ENCODE results near the gene PRKG1. TPM values are rescaled to one million over a fixed set of nuclear protein-coding genes. Genes with fewer than 3 reads are reported as not detected.

PRKG1 gene
- total and polyA plus RNA-seq, 4 donors = 0.46 to 5.1 (median 1.5) TPM

DNA sequence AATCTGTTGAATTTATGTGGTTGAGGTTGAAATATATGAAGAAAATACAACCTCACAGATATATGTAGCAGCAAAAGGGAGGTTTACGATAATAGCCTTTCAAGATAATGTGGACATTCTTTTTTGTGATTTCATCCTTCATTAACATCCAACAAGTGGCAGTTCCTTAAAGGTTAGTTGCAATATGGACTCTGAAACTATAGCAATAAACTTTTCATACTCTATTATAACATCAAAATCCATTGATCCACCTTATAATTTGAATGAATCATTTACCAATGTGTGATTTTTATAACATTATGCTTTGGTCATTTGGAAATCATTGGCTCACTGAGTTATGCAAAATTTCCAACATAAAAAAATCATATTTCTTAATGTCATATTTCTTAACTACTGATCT, 825.9 kb downstream of the PRKG1 start:
- DNase-seq (ENCODE audit: low spot score) = no peak
- H3K9ac ChIP-seq (ENCODE audit: low read depth in 1 of 2, low read length in 2 of 2) = no peak overlapping the region
- no peak overlapping the region for H3K4me3 ChIP-seq (ENCODE audit: low read depth in 1 of 3, low read length in 3 of 3)
- no peaks in the 10 kb centered on the region for H3K27me3 ChIP-seq (ENCODE audit: control insufficient read depth in 4 of 4, insufficient read depth in 4 of 4, low read length in 3 of 4)
- H3K9me3 ChIP-seq (ENCODE audit: control insufficient read depth in 4 of 4, low read length in 3 of 4) = no peaks in the 10 kb centered on the region
- TF ChIP-seq GABPA (IDR thresholded peaks at IDR 0.05 in 1 of 2, conservative IDR thresholded peaks at IDR 0.05 in 1 of 2) (no peak), CTCF (IDR thresholded peaks at IDR 0.05; ENCODE audit: low read depth, low read length, missing input control) (no peak), FOXA2 (IDR thresholded peaks at IDR 0.05) (no peak), EGR1 (IDR thresholded peaks at IDR 0.05; ENCODE audit: low read depth in 2 of 2) (no peak), RXRA (IDR thresholded peaks at IDR 0.05) (no peak), YY1 (IDR thresholded peaks at IDR 0.05) (no peak), JUND (IDR thresholded peaks at IDR 0.05) (no peak), HNF4G (IDR thresholded peaks at IDR 0.05) (no peak), HNF4A (conservative IDR thresholded peaks at IDR 0.05) (no peak), FOXA1 (IDR thresholded peaks at IDR 0.05) (no peak), NR2F2 (IDR thresholded peaks at IDR 0.05) (no peak), TAF1 (conservative IDR thresholded peaks at IDR 0.05) (no peak), RAD21 (IDR thresholded peaks at IDR 0.05) (no peak)
- TF ChIP-seq, protein P1, sequence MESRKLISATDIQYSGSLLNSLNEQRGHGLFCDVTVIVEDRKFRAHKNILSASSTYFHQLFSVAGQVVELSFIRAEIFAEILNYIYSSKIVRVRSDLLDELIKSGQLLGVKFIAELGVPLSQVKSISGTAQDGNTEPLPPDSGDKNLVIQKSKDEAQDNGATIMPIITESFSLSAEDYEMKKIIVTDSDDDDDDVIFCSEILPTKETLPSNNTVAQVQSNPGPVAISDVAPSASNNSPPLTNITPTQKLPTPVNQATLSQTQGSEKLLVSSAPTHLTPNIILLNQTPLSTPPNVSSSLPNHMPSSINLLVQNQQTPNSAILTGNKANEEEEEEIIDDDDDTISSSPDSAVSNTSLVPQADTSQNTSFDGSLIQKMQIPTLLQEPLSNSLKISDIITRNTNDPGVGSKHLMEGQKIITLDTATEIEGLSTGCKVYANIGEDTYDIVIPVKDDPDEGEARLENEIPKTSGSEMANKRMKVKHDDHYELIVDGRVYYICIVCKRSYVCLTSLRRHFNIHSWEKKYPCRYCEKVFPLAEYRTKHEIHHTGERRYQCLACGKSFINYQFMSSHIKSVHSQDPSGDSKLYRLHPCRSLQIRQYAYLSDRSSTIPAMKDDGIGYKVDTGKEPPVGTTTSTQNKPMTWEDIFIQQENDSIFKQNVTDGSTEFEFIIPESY (IDR thresholded peaks at IDR 0.05) = no peak
- TF ChIP-seq, protein P2, sequence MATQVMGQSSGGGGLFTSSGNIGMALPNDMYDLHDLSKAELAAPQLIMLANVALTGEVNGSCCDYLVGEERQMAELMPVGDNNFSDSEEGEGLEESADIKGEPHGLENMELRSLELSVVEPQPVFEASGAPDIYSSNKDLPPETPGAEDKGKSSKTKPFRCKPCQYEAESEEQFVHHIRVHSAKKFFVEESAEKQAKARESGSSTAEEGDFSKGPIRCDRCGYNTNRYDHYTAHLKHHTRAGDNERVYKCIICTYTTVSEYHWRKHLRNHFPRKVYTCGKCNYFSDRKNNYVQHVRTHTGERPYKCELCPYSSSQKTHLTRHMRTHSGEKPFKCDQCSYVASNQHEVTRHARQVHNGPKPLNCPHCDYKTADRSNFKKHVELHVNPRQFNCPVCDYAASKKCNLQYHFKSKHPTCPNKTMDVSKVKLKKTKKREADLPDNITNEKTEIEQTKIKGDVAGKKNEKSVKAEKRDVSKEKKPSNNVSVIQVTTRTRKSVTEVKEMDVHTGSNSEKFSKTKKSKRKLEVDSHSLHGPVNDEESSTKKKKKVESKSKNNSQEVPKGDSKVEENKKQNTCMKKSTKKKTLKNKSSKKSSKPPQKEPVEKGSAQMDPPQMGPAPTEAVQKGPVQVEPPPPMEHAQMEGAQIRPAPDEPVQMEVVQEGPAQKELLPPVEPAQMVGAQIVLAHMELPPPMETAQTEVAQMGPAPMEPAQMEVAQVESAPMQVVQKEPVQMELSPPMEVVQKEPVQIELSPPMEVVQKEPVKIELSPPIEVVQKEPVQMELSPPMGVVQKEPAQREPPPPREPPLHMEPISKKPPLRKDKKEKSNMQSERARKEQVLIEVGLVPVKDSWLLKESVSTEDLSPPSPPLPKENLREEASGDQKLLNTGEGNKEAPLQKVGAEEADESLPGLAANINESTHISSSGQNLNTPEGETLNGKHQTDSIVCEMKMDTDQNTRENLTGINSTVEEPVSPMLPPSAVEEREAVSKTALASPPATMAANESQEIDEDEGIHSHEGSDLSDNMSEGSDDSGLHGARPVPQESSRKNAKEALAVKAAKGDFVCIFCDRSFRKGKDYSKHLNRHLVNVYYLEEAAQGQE (IDR thresholded peaks at IDR 0.05) = no peak
- TF ChIP-seq, protein P3, sequence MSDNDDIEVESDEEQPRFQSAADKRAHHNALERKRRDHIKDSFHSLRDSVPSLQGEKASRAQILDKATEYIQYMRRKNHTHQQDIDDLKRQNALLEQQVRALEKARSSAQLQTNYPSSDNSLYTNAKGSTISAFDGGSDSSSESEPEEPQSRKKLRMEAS (IDR thresholded peaks at IDR 0.05) = no peak
- H3K36me3 ChIP-seq (ENCODE audit: control insufficient read depth in 4 of 4, insufficient read depth in 3 of 4, low read depth in 1 of 4, low read length in 3 of 4) = no peaks in the 10 kb centered on the region
- 76% methylated on average over 1 of the region's 1 CpG for WGBS
- H3K4me1 ChIP-seq (ENCODE audit: control insufficient read depth in 4 of 4, insufficient read depth in 4 of 4, low read length in 3 of 4) = no peaks in the 10 kb centered on the region
- no peak overlapping the region for H3K27ac ChIP-seq (ENCODE audit: low read depth in 1 of 2, low read length in 2 of 2)

GRCh38 chr10:51903675-51904074, 829.4 kb downstream of the PRKG1 start:
- no peak overlapping the region for H3K4me3 ChIP-seq (ENCODE audit: low read depth in 1 of 3, low read length in 3 of 3)
- H3K9me3 ChIP-seq (ENCODE audit: control insufficient read depth in 4 of 4, low read length in 3 of 4) = no peaks in the 10 kb centered on the region
- TF ChIP-seq, protein P1 (IDR thresholded peaks at IDR 0.05) = no peak
- TF ChIP-seq RXRA (IDR thresholded peaks at IDR 0.05) (no peak), SP1 (IDR thresholded peaks at IDR 0.05) (no peak), CTCF (IDR thresholded peaks at IDR 0.05; ENCODE audit: low read depth, low read length, missing input control) (no peak), YY1 (IDR thresholded peaks at IDR 0.05) (no peak), EGR1 (IDR thresholded peaks at IDR 0.05; ENCODE audit: low read depth in 2 of 2) (no peak), JUND (IDR thresholded peaks at IDR 0.05) (no peak), FOXA1 (IDR thresholded peaks at IDR 0.05) (no peak), HNF4A (conservative IDR thresholded peaks at IDR 0.05) (no peak), NR2F2 (IDR thresholded peaks at IDR 0.05) (no peak), HNF4G (IDR thresholded peaks at IDR 0.05) (no peak), GABPA (IDR thresholded peaks at IDR 0.05 in 1 of 2, conservative IDR thresholded peaks at IDR 0.05 in 1 of 2) (no peak)
- TF ChIP-seq, protein P4, sequence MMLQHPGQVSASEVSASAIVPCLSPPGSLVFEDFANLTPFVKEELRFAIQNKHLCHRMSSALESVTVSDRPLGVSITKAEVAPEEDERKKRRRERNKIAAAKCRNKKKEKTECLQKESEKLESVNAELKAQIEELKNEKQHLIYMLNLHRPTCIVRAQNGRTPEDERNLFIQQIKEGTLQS (IDR thresholded peaks at IDR 0.05) = no peak
- H3K36me3 ChIP-seq (ENCODE audit: control insufficient read depth in 4 of 4, insufficient read depth in 3 of 4, low read depth in 1 of 4, low read length in 3 of 4) = no peaks in the 10 kb centered on the region
- H3K4me1 ChIP-seq (ENCODE audit: control insufficient read depth in 4 of 4, insufficient read depth in 4 of 4, low read length in 3 of 4) = no peaks in the 10 kb centered on the region
- 74% methylated on average over 1 of the region's 1 CpG for WGBS
- H3K27ac ChIP-seq (ENCODE audit: low read depth in 1 of 2, low read length in 2 of 2) = no peak overlapping the region
- no peaks in the 10 kb centered on the region for H3K27me3 ChIP-seq (ENCODE audit: control insufficient read depth in 4 of 4, insufficient read depth in 4 of 4, low read length in 3 of 4)
- DNase-seq (ENCODE audit: low spot score) = no peak
- H3K9ac ChIP-seq (ENCODE audit: low read depth in 1 of 2, low read length in 2 of 2) = no peak overlapping the region
